ENCODE data around the gene LENG8.

DNA sequence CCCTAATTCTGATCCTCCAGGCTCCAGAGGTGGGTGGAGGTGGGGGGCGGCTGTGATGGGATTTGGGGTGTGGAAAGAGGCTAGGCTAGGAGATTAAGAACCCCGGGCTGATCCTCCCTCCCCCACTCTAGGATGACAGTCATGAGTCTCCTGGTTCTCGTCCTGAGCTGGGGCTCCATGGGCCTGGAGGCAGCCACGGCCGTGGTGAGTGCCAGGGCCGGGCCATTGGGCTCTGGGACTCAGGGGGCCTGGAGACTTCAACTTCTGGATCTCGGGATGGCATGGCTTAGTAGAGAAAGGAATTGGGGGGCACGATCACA lies 19.9 kb upstream of the LENG8 start:
- TF ChIP-seq, protein P1, sequence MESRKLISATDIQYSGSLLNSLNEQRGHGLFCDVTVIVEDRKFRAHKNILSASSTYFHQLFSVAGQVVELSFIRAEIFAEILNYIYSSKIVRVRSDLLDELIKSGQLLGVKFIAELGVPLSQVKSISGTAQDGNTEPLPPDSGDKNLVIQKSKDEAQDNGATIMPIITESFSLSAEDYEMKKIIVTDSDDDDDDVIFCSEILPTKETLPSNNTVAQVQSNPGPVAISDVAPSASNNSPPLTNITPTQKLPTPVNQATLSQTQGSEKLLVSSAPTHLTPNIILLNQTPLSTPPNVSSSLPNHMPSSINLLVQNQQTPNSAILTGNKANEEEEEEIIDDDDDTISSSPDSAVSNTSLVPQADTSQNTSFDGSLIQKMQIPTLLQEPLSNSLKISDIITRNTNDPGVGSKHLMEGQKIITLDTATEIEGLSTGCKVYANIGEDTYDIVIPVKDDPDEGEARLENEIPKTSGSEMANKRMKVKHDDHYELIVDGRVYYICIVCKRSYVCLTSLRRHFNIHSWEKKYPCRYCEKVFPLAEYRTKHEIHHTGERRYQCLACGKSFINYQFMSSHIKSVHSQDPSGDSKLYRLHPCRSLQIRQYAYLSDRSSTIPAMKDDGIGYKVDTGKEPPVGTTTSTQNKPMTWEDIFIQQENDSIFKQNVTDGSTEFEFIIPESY (CRISPR knock-in tag; IDR thresholded peaks at IDR 0.05) = no peak
- TF ChIP-seq, protein P2, sequence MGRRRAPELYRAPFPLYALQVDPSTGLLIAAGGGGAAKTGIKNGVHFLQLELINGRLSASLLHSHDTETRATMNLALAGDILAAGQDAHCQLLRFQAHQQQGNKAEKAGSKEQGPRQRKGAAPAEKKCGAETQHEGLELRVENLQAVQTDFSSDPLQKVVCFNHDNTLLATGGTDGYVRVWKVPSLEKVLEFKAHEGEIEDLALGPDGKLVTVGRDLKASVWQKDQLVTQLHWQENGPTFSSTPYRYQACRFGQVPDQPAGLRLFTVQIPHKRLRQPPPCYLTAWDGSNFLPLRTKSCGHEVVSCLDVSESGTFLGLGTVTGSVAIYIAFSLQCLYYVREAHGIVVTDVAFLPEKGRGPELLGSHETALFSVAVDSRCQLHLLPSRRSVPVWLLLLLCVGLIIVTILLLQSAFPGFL (CRISPR knock-in tag; IDR thresholded peaks at IDR 0.05) = no peak
- TF ChIP-seq HDAC1 (CRISPR knock-in tag; IDR thresholded peaks at IDR 0.05) (no peak), ZNF552 (CRISPR knock-in tag; IDR thresholded peaks at IDR 0.05; ENCODE audit: borderline replicate concordance) (no peak), CEBPB (IDR thresholded peaks at IDR 0.05; ENCODE audit: borderline replicate concordance, low read depth, low read length) (no peak), FOSL2 (CRISPR knock-in tag; IDR thresholded peaks at IDR 0.05) (no peak), NR1H2 (CRISPR knock-in tag; IDR thresholded peaks at IDR 0.05; ENCODE audit: borderline replicate concordance, low read depth) (no peak), ZEB1 (IDR thresholded peaks at IDR 0.05; ENCODE audit: insufficient replicate concordance, low read depth) (no peak), MXI1 (IDR thresholded peaks at IDR 0.05; ENCODE audit: borderline replicate concordance, low read depth, low read length) (no peak)
- TF ChIP-seq, protein P3, sequence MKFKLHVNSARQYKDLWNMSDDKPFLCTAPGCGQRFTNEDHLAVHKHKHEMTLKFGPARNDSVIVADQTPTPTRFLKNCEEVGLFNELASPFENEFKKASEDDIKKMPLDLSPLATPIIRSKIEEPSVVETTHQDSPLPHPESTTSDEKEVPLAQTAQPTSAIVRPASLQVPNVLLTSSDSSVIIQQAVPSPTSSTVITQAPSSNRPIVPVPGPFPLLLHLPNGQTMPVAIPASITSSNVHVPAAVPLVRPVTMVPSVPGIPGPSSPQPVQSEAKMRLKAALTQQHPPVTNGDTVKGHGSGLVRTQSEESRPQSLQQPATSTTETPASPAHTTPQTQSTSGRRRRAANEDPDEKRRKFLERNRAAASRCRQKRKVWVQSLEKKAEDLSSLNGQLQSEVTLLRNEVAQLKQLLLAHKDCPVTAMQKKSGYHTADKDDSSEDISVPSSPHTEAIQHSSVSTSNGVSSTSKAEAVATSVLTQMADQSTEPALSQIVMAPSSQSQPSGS (CRISPR knock-in tag; IDR thresholded peaks at IDR 0.05) = no peak
- TF ChIP-seq, protein P4, sequence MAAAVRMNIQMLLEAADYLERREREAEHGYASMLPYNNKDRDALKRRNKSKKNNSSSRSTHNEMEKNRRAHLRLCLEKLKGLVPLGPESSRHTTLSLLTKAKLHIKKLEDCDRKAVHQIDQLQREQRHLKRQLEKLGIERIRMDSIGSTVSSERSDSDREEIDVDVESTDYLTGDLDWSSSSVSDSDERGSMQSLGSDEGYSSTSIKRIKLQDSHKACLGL (CRISPR knock-in tag; IDR thresholded peaks at IDR 0.05) = no peak
- TF ChIP-seq, protein P5, sequence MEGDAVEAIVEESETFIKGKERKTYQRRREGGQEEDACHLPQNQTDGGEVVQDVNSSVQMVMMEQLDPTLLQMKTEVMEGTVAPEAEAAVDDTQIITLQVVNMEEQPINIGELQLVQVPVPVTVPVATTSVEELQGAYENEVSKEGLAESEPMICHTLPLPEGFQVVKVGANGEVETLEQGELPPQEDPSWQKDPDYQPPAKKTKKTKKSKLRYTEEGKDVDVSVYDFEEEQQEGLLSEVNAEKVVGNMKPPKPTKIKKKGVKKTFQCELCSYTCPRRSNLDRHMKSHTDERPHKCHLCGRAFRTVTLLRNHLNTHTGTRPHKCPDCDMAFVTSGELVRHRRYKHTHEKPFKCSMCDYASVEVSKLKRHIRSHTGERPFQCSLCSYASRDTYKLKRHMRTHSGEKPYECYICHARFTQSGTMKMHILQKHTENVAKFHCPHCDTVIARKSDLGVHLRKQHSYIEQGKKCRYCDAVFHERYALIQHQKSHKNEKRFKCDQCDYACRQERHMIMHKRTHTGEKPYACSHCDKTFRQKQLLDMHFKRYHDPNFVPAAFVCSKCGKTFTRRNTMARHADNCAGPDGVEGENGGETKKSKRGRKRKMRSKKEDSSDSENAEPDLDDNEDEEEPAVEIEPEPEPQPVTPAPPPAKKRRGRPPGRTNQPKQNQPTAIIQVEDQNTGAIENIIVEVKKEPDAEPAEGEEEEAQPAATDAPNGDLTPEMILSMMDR (CRISPR knock-in tag; IDR thresholded peaks at IDR 0.05) = no peak

Data from HepG2 (cell line).